Gastroesophageal sphincter (tissue), 4 donors: ENCODE results near the gene PET100. TPM values are rescaled to one million over a fixed set of nuclear protein-coding genes. Genes with fewer than 3 reads are reported as not detected.

ENCODE experiments used
- ATAC-seq: fragments of 150-250 bp; one replicate; pipeline ENCODE4 v1.9.1; 2016; ENCODE audit warnings: mild to moderate bottlenecking, moderate library complexity
- H3K27ac ChIP-seq, 4 donors: fragments of 200-600 bp; sonication (generic) in 3 of 4; 1 replicate in 3 of 4; 2 replicates in 1 of 4; pipeline ENCODE4 v1.5.1; 2016 to 2019
- H3K27me3 ChIP-seq: fragments of 200-600 bp; sonication (generic); one replicate; pipeline ENCODE4 v1.5.1; 2019
- H3K36me3 ChIP-seq, 2 donors: fragments of 200-600 bp; sonication (generic); one replicate each; pipeline ENCODE4 v1.5.1; 2019; ENCODE audit warnings: control low read depth in 1 of 2
- H3K4me1 ChIP-seq, 3 donors: fragments of 200-600 bp; sonication (generic); 1 replicate in 2 of 3; 2 replicates in 1 of 3; pipeline ENCODE4 v1.5.1; 2016 to 2019; ENCODE audit warnings: control low read depth in 2 of 3
- H3K4me3 ChIP-seq, 2 donors: fragments of 200-600 bp; sonication (generic); one replicate each; pipeline ENCODE4 v1.5.1; 2019; ENCODE audit warnings: mild to moderate bottlenecking in 1 of 2, moderate library complexity in 1 of 2
- H3K9me3 ChIP-seq, 3 donors: fragments of 200-600 bp; sonication (generic); one replicate each; pipeline ENCODE4 v1.5.1; 2017 to 2019; ENCODE audit warnings: control low read depth in 2 of 3
- EP300 ChIP-seq: sonication (generic); formaldehyde crosslinking; IDR thresholded peaks from one replicate; pipeline ENCODE4 v1.6.1; 2017; ENCODE audit warnings: antibody characterized with exemption, mild to moderate bottlenecking
- POLR2A ChIP-seq, 2 donors: fragments of 450-650 bp; IDR thresholded peaks; one replicate each; pipeline ENCODE4 v1.6.1; 2017; ENCODE audit warnings: antibody characterized with exemption in 2 of 2, mild to moderate bottlenecking in 2 of 2, moderate library complexity in 1 of 2
- POLR2AphosphoS5 ChIP-seq: sonication (generic); formaldehyde crosslinking; IDR thresholded peaks from one replicate; pipeline ENCODE4 v1.6.1; 2017; ENCODE audit warnings: antibody characterized with exemption
- whole genome bisulfite sequencing, 2 donors: methylation state at CpG; one replicate each; pipeline ENCODE4 v1.1.5; 2018; ENCODE audit warnings: low coverage in 1 of 2; 5-methylcytosine and 5-hydroxymethylcytosine counted together
- total RNA-seq, 4 donors: library from RNA; depleted of rRNA; stranded (reverse); fragments of >200 nt; gene quantifications; one replicate each; pipeline ENCODE4 v1.1.0, GENCODE V29; 2016
- TF ChIP-seq, protein P1 (sequence below), 4 experiments: fragments of 200-600 bp in 2 of 4; fragments of 450-650 bp in 2 of 4; sonication (generic) in 1 of 4; IDR thresholded peaks; one replicate each; pipeline ENCODE4 v1.5.1; 2017 to 2019; ENCODE audit warnings: antibody characterized with exemption in 4 of 4, mild to moderate bottlenecking in 2 of 4, moderate library complexity in 2 of 4

The PET100 gene
- total RNA-seq, 4 donors from 2014 or later, result 12.0 to 26.8 (median 17.8) TPM

DNA sequence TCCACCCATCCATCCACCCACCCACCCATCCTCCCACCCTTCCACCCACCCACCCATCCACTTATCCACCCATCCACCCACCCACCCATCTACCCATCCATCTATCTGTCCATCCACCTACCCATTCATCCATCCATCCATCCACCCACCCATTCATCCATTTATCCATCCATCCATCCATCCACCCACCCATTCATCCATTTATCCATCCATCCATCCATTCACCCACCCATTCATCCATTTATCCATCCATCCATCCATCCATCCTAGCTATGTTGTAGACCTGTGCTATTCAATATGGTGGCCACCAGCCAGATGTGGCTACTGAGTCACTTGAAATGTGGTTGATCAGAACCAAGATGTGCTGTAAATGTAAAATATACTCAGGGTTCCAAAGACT lies 28.9 kb upstream of the PET100 start:
- Histone ChIP-seq H3K27me3 (peaks cover 98% of the 10 kb centered on the region), H3K9me3 (no peaks in the 10 kb centered on the region), H3K27ac (no peak overlapping the region), H3K4me3 (no peak overlapping the region), H3K4me1 (peaks cover 0 to 11% (median 0%) of the 10 kb centered on the region in 3 donors), H3K36me3 (no peaks in the 10 kb centered on the region)
- no peak for ATAC-seq
- TF ChIP-seq, protein P1, sequence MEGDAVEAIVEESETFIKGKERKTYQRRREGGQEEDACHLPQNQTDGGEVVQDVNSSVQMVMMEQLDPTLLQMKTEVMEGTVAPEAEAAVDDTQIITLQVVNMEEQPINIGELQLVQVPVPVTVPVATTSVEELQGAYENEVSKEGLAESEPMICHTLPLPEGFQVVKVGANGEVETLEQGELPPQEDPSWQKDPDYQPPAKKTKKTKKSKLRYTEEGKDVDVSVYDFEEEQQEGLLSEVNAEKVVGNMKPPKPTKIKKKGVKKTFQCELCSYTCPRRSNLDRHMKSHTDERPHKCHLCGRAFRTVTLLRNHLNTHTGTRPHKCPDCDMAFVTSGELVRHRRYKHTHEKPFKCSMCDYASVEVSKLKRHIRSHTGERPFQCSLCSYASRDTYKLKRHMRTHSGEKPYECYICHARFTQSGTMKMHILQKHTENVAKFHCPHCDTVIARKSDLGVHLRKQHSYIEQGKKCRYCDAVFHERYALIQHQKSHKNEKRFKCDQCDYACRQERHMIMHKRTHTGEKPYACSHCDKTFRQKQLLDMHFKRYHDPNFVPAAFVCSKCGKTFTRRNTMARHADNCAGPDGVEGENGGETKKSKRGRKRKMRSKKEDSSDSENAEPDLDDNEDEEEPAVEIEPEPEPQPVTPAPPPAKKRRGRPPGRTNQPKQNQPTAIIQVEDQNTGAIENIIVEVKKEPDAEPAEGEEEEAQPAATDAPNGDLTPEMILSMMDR (IDR thresholded peaks at IDR 0.05), result no peak
- TF ChIP-seq POLR2AphosphoS5 (no peak), POLR2A (IDR thresholded peaks at IDR 0.05) (no peak), EP300 (no peak)

DNA sequence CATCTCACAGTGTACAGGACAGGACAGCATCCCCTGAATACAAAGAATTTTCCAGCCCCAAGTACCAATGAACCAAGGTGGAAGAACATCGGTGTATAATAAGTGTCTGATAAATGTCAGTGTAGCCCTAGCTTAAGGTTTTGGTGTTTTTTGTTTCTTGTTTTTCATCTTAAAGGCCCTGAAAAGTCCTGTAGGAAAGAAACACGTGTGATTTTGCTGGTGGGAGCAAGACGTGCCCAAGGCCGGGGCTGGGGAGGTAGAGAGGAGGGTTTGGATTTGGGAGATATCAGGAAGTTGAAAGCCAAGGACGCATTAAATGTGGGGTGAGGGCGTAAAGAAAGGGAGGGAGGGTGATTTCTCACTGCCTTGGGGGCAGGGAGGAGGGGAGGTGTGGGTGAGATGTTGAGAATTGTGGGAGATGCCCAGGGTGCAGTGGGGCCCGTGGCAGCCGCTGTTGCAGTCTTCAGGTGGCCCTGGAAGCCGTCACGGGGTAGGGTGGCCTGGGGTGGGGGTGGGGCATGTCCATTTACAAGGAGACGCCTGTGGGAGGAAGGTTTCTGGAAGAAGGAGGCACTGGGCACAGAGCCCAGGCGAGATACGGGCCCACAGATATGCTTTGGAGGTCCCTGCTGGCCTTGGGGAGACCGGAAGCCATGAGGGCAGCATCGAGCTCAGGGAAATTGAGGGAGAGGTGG lies 27.2 kb upstream of the PET100 start:
- ATAC-seq, result no peak
- Histone ChIP-seq H3K4me3 (no peak overlapping the region), H3K27me3 (peaks cover 98% of the 10 kb centered on the region)

DNA sequence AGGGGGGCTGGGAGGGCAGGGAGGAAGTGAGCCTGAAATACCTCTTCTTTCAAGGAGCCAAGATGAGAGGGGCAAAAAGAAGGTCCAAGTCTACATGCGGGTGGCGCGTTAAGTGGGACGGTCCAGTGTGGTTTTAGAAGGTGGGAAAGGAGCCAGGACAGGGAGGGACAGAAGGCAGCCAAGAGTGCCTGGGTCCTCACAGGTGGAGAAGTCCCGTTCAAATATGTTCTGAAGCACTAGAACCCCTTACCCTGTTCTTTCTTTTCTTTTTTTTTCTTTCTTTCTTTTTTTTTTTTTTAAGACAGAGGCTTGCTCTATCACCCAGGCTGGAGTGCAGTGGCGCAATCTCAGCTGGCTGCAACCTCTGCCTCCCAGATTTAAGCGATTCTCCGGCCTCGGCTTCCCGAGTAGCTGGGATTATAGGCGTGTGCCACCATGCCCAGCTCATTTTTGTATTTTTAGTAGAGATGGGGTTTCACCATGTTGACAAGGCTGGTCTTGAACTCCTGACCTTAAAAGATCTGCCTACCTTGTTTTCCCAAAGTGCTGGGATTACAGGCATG lies 26.6 kb upstream of the PET100 start:
- Histone ChIP-seq H3K36me3 (no peaks in the 10 kb centered on the region), H3K9me3 (no peaks in the 10 kb centered on the region), H3K4me1 (no peaks in the 10 kb centered on the region), H3K4me3 (no peak overlapping the region), H3K27me3 (peaks cover 98% of the 10 kb centered on the region), H3K27ac (no peak overlapping the region)
- no peak for ATAC-seq
- TF ChIP-seq EP300 (no peak), POLR2A (IDR thresholded peaks at IDR 0.05) (no peak), POLR2AphosphoS5 (no peak)
- TF ChIP-seq, protein P1 (IDR thresholded peaks at IDR 0.05), result no peak
- 67 to 69% methylated on average over 5 to 11 of the region's 11 CpGs for WGBS, 2 donors

More for the DNA sequence above, 27.2 kb upstream of the PET100 start:
- 32 to 61% methylated on average over 5 to 15 of the region's 15 CpGs for WGBS, 2 donors
- Histone ChIP-seq H3K36me3 (no peaks in the 10 kb centered on the region), H3K9me3 (no peaks in the 10 kb centered on the region), H3K27ac (no peak overlapping the region), H3K4me1 (no peaks in the 10 kb centered on the region)
- TF ChIP-seq POLR2AphosphoS5, result no peak
- TF ChIP-seq EP300, result no peak
- TF ChIP-seq, protein P1 (IDR thresholded peaks at IDR 0.05), result no peak
- no peak for TF ChIP-seq POLR2A (IDR thresholded peaks at IDR 0.05)

DNA sequence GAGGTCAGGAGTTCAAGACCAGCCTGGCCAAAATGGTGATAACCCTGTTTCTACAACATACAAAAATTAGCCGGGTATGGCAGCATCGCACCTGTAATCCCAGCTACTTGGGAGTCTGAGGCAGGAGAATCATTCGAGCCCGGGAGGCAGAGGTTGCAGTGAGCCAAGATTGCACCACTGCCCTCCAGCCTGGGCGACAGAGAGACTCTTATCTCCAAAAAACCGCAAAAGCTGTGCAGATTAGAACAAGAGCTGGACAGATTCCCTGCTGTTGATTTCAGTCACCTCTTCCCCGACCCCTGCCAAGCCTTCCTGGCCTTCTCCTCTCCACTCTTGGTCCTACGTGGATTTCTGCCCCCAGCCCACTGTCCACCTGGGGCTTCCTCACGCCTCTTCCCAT lies 25.7 kb upstream of the PET100 start:
- H3K27ac ChIP-seq, result no peak overlapping the region
- H3K4me3 ChIP-seq, result no peak overlapping the region
- peaks cover 89% of the 10 kb centered on the region for H3K27me3 ChIP-seq
- H3K9me3 ChIP-seq, result no peaks in the 10 kb centered on the region
- H3K4me1 ChIP-seq, result no peaks in the 10 kb centered on the region
- 56 to 79% methylated on average over 3 to 7 of the region's 9 CpGs for WGBS, 2 donors
- H3K36me3 ChIP-seq, result no peaks in the 10 kb centered on the region
- no peak for ATAC-seq
- TF ChIP-seq, protein P1 (IDR thresholded peaks at IDR 0.05), result no peak
- no peak for TF ChIP-seq POLR2AphosphoS5
- no peak for TF ChIP-seq POLR2A (IDR thresholded peaks at IDR 0.05)
